C1 segment of cervical spinal cord (tissue), 14 donors: Measurements from ENCODE around the gene AP5Z1.
A peak's percentile ranks its signal among the peaks of the same experiment; 100 is the strongest.
"Not testable (repeated sequence)": the region's sequence is repeated elsewhere in the genome, so short reads cannot be mapped to it uniquely, and the experiment has no call there.

Experiments
- DNase-seq, 14 donors: peaks; one replicate each; lab custom pipeline; 2025; lab: John Stamatoyannopoulos, UW

Gene AP5Z1

GRCh38 chr7:4802577-4802976 is 27.2 kb downstream of the AP5Z1 start:
- not testable (repeated sequence) for DNase-seq

- no peak for DNase-seq
These were observed 28.2 kb downstream of the AP5Z1 start for GRCh38 chr7:4803397-4804241.

- DNase-seq, result no peak
These were observed 29.9 kb downstream of the AP5Z1 start for GRCh38 chr7:4805110-4805983.

GRCh38 chr7:4805984-4806300 is 30.5 kb downstream of the AP5Z1 start:
- no peak for DNase-seq

- no peak for DNase-seq
These were observed 31.7 kb downstream of the AP5Z1 start for GRCh38 chr7:4806983-4807597.

- DNase-seq, result no peak
These were observed 32.2 kb downstream of the AP5Z1 start for GRCh38 chr7:4807598-4808016.

GRCh38 chr7:4808026-4808425 is 32.6 kb downstream of the AP5Z1 start:
- no peak for DNase-seq

GRCh38 chr7:4808565-4808964 is 33.1 kb downstream of the AP5Z1 start:
- no peak for DNase-seq

- peak in 6 of 14 donors; percentile 11 to 61 (median 40) for DNase-seq
These were observed 33.7 kb downstream of the AP5Z1 start for GRCh38 chr7:4809091-4809591.

- DNase-seq, result no peak
These were observed 34.2 kb downstream of the AP5Z1 start for GRCh38 chr7:4809666-4810065.

GRCh38 chr7:4814433-4814832 is 39.0 kb downstream of the AP5Z1 start:
- no peak for DNase-seq

- no peak for DNase-seq
These were observed 39.7 kb downstream of the AP5Z1 start for GRCh38 chr7:4815121-4815520.

- no peak for DNase-seq
These were observed 40.4 kb downstream of the AP5Z1 start for GRCh38 chr7:4815609-4816418.

- DNase-seq, result no peak
These were observed 41.1 kb downstream of the AP5Z1 start for GRCh38 chr7:4816419-4817080.

- DNase-seq, result no peak
These were observed 41.9 kb downstream of the AP5Z1 start for GRCh38 chr7:4817178-4817901.

- no peak for DNase-seq
These were observed 42.8 kb downstream of the AP5Z1 start for GRCh38 chr7:4818000-4818794.

GRCh38 chr7:4819560-4820404 is 44.4 kb downstream of the AP5Z1 start:
- DNase-seq, result no peak

GRCh38 chr7:4820405-4820966 is 45.1 kb downstream of the AP5Z1 start:
- no peak for DNase-seq
